Keratinocyte (primary cell): Measurements from ENCODE around the gene CORO2B. TPM values are rescaled to one million over a fixed set of nuclear protein-coding genes. Genes with fewer than 3 reads are reported as not detected.

Source experiments
- DNase-seq: peaks from one replicate; pipeline ENCODE4 v3.0.0-alpha.2; 2011; ENCODE audit warnings: low read depth, missing footprints, low spot score
- FAIRE-seq: peaks from 2 replicates; lab custom pipeline; 2011; peaks lifted over from hg19 to GRCh38; lab: Jason Lieb, UNC
- H2AFZ ChIP-seq: 2 replicates; pipeline ENCODE4 v1.6.0; 2012; ENCODE audit warnings: low read length, control low read depth, inconsistent platforms; ENCODE audit not compliant: control insufficient read depth
- H3K27ac ChIP-seq: 2 replicates; pipeline ENCODE4 v1.5.1; 2011; ENCODE audit warnings: low read length; ENCODE audit not compliant: control insufficient read depth, insufficient read depth
- H3K27me3 ChIP-seq: 3 replicates; pipeline ENCODE4 v1.6.0; 2011; ENCODE audit warnings: low read length; ENCODE audit not compliant: control insufficient read depth, insufficient read depth; ENCODE audit errors: extremely low read depth
- H3K36me3 ChIP-seq, 2 experiments: 2 replicates in 1 of 2; 3 replicates in 1 of 2; pipeline ENCODE4 v1.5.1; 2011; ENCODE audit warnings: low read length in 2 of 2, mild to moderate bottlenecking in 1 of 2; ENCODE audit not compliant: control insufficient read depth in 2 of 2, insufficient read depth in 2 of 2; ENCODE audit errors: extremely low read depth in 1 of 2
- H3K4me1 ChIP-seq: 3 replicates; pipeline ENCODE4 v1.5.1; 2011; ENCODE audit warnings: low read length; ENCODE audit not compliant: control insufficient read depth, insufficient read depth; ENCODE audit errors: extremely low read depth
- H3K4me2 ChIP-seq: 3 replicates; pipeline ENCODE4 v1.6.0; 2011; ENCODE audit warnings: low read depth, low read length; ENCODE audit not compliant: control insufficient read depth, insufficient read depth; ENCODE audit errors: extremely low read depth
- H3K4me3 ChIP-seq, 3 experiments: fragments of 200-600 bp in 1 of 3; sonication (generic) in 1 of 3; 2 replicates in 2 of 3; 3 replicates in 1 of 3; pipeline ENCODE4 v1.5.1; 2011 to 2016; ENCODE audit warnings: low read length in 3 of 3, mild to moderate bottlenecking in 3 of 3, control low read depth in 2 of 3, inconsistent platforms in 1 of 3, low read depth in 1 of 3, mixed read lengths in 1 of 3, mixed run types in 1 of 3, moderate library complexity in 1 of 3; ENCODE audit not compliant: control insufficient read depth in 2 of 3, insufficient read depth in 2 of 3; ENCODE audit errors: extremely low read depth in 1 of 3
- H3K79me2 ChIP-seq: 2 replicates; pipeline ENCODE4 v1.6.0; 2012; ENCODE audit warnings: low read length; ENCODE audit not compliant: control insufficient read depth, insufficient read depth
- H3K9ac ChIP-seq: 3 replicates; pipeline ENCODE4 v1.6.0; 2011; ENCODE audit warnings: low read length; ENCODE audit not compliant: control insufficient read depth, insufficient read depth; ENCODE audit errors: extremely low read depth
- H3K9me1 ChIP-seq: 3 replicates; pipeline ENCODE4 v1.6.0; 2011; ENCODE audit warnings: low read length; ENCODE audit not compliant: control insufficient read depth, insufficient read depth; ENCODE audit errors: extremely low read depth
- H3K9me3 ChIP-seq: 2 replicates; pipeline ENCODE4 v1.5.1; 2012; ENCODE audit warnings: low read depth, low read length; ENCODE audit not compliant: control insufficient read depth
- H4K20me1 ChIP-seq: 3 replicates; pipeline ENCODE4 v1.6.0; 2011; ENCODE audit warnings: low read length; ENCODE audit not compliant: control insufficient read depth, insufficient read depth; ENCODE audit errors: extremely low read depth
- EZH2 ChIP-seq: IDR thresholded peaks from one replicate; pipeline ENCODE4 v1.6.1; 2012; ENCODE audit warnings: inconsistent platforms, mild to moderate bottlenecking, low read length, moderate library complexity
- dilution Hi-C: fragments of 300-500 bp; cut with MboI; formaldehyde crosslinking; loops from one replicate; pipeline ENCODE4 v1.7.0; 2020; ENCODE audit warnings: low sequenced_read_pairs; ENCODE audit not compliant: extremely low pct_ligation_motif_present
- polyA plus RNA-seq, 5 experiments: library from polyadenylated mRNA; depleted of rRNA in 3 of 5; stranded (reverse) in 3 of 5; stranded (forward) in 1 of 5; unstranded in 1 of 5; fragments of >200 nt; gene quantifications; 1 replicate in 1 of 5; 2 replicates in 3 of 5; 3 replicates in 1 of 5; pipeline versions ENCODE4 v1.2.1 to v1.2.3, GENCODE V29; 2011 to 2012; ENCODE audit warnings: missing spikeins in 2 of 5, low read depth in 1 of 5, low replicate concordance in 1 of 5
- TF ChIP-seq, protein P1 (sequence below), 3 experiments: IDR thresholded peaks in 1 of 3; conservative IDR thresholded peaks in 1 of 3; optimal IDR thresholded peaks in 1 of 3; 2 replicates in 2 of 3; 3 replicates in 1 of 3; pipeline versions ENCODE3 to v1.5.1; 2011; ENCODE audit warnings: low read length in 3 of 3, mild to moderate bottlenecking in 3 of 3, moderate library complexity in 2 of 3, control low read depth in 1 of 3, inconsistent platforms in 1 of 3; ENCODE audit not compliant: insufficient read depth in 2 of 3; ENCODE audit errors: extremely low read depth in 1 of 3

Gene CORO2B
- polyA plus RNA-seq, 1 donor (not counting 4 experiments of a cell fraction or from before 2014, with no cell fraction given), result 0.13 TPM

DNA sequence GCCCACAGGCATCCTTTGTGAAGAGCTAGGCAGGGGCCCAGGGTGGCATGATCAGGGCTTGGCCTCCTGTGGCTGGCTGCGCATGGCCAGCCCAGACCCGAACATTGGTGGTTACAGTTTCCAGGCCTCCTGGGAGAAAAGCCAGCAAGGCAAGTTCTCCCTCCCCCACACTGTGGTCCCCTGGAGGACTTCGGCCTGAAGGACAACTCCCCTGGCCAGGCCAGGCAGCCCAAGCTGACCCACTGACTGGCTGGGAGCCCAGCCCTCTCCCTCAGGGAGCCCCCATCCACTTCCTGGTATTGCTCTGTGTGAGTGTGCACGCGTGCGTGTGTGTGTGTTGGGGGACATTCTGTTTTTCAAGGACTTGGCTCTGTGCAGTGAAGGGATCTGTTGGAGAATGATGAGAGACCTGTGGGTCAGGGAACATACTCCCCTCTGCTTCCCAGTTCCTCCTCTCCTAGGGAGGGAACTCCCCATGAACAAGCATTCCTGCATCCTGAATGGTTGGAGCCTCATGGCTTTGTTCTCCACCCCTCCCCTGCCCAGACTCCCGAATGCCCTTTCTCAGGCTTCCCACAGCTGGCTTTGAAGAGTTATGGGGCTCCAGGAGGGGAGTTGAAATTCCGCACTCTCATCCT, 29.5 kb downstream of the CORO2B start:
- dilution Hi-C loops, result no loop called here
- Histone ChIP-seq H3K4me2 (no peak overlapping the region), H3K4me1 (no peaks in the 10 kb centered on the region), H3K27ac (no peak overlapping the region), H2AFZ (no peak overlapping the region), H3K4me3 (no peak overlapping the region), H3K9ac (no peak overlapping the region), H3K36me3 (no peaks in the 10 kb centered on the region), H3K79me2 (no peaks in the 10 kb centered on the region), H3K9me3 (no peaks in the 10 kb centered on the region), H3K27me3 (no peaks in the 10 kb centered on the region), H3K9me1 (no peaks in the 10 kb centered on the region), H4K20me1 (no peaks in the 10 kb centered on the region)
- no peak for FAIRE-seq
- no peak for DNase-seq
- TF ChIP-seq, protein P1, sequence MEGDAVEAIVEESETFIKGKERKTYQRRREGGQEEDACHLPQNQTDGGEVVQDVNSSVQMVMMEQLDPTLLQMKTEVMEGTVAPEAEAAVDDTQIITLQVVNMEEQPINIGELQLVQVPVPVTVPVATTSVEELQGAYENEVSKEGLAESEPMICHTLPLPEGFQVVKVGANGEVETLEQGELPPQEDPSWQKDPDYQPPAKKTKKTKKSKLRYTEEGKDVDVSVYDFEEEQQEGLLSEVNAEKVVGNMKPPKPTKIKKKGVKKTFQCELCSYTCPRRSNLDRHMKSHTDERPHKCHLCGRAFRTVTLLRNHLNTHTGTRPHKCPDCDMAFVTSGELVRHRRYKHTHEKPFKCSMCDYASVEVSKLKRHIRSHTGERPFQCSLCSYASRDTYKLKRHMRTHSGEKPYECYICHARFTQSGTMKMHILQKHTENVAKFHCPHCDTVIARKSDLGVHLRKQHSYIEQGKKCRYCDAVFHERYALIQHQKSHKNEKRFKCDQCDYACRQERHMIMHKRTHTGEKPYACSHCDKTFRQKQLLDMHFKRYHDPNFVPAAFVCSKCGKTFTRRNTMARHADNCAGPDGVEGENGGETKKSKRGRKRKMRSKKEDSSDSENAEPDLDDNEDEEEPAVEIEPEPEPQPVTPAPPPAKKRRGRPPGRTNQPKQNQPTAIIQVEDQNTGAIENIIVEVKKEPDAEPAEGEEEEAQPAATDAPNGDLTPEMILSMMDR (optimal IDR thresholded peaks at IDR 0.05 in 1 of 3, IDR thresholded peaks at IDR 0.05 in 1 of 3, conservative IDR thresholded peaks at IDR 0.05 in 1 of 3; ENCODE audit: extremely low read depth in 1 of 3, insufficient read depth in 2 of 3, low read length in 3 of 3), result no peak
- TF ChIP-seq EZH2, result no peak

DNA sequence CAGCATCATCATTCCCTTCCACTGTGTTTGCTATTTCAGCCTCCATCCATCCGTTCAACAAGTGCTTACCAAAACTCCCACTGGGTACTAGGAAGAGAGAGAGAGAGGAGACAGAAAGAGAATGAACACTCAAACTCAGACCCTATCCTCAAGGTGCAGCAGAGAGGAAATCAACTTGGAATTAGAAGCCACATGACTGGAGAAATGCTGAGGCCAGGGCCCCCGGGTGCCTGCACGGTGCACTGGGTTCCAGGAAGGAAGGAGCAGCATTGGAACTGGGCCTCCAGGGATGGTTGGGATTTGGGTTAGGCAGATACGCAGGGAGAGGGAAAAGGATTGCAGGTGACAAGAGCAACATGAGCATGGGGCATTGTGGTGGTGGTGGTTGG, 30.0 kb downstream of the CORO2B start:
- no peak overlapping the region for H3K9ac ChIP-seq
- dilution Hi-C loops, result no loop called here

More for the DNA sequence above, 30.0 kb downstream of the CORO2B start:
- H3K9me1 ChIP-seq, result no peaks in the 10 kb centered on the region
- no peaks in the 10 kb centered on the region for H3K79me2 ChIP-seq
- H3K27ac ChIP-seq, result no peak overlapping the region
- H3K4me1 ChIP-seq, result no peaks in the 10 kb centered on the region
- H3K27me3 ChIP-seq, result no peaks in the 10 kb centered on the region
- no peak overlapping the region for H3K4me3 ChIP-seq
- TF ChIP-seq, protein P1 (optimal IDR thresholded peaks at IDR 0.05 in 1 of 3, IDR thresholded peaks at IDR 0.05 in 1 of 3, conservative IDR thresholded peaks at IDR 0.05 in 1 of 3; ENCODE audit: extremely low read depth in 1 of 3, insufficient read depth in 2 of 3, low read length in 3 of 3), result no peak
- H3K36me3 ChIP-seq, result no peaks in the 10 kb centered on the region
- no peak for FAIRE-seq
- no peak overlapping the region for H2AFZ ChIP-seq
- DNase-seq, result no peak
- H3K4me2 ChIP-seq, result no peak overlapping the region
- H3K9me3 ChIP-seq, result no peaks in the 10 kb centered on the region
- H4K20me1 ChIP-seq, result no peaks in the 10 kb centered on the region
